ENCODE measurements around the gene MRPS34. TPM values are rescaled to one million over a fixed set of nuclear protein-coding genes. Genes with fewer than 3 reads are reported as not detected.
A peak's percentile ranks its signal among the peaks of the same experiment; 100 is the strongest.

The MRPS34 gene
- total and polyA plus RNA-seq, 10 of the 15 experiments (the other 5 are each of a cell fraction or from before 2014, with no cell fraction given) = 3.6 to 285 (median 147) TPM

GRCh38 chr16:1780677-1781072 is 7.7 kb upstream of the MRPS34 start (continued):
- TF ChIP-seq TCF7 (IDR thresholded peaks at IDR 0.05; ENCODE audit: borderline replicate concordance) = no peak

GRCh38 chr16:1779741-1780676 is 7.1 kb upstream of the MRPS34 start:
- intact Hi-C loops (cut with micrococcal nuclease; ENCODE audit: unreplicated experiment) (no loop called here), in situ Hi-C loops (cut with MboI) (no loop called here)
- H3K27me3 ChIP-seq (replicated peaks in 1 of 2; ENCODE audit: control insufficient read depth in 2 of 2, insufficient read depth in 2 of 2, low read length in 1 of 2) = no peaks in the 10 kb centered on the region
- TF ChIP-seq HDAC2 (IDR thresholded peaks at IDR 0.05) = no peak
- no peak for TF ChIP-seq TCF3 (IDR thresholded peaks at IDR 0.05; ENCODE audit: borderline replicate concordance, insufficient read depth, low read depth, low read length)
- TF ChIP-seq KAT2A (conservative IDR thresholded peaks at IDR 0.05; ENCODE audit: control insufficient read depth, low read depth, low read length) = no peak
- TF ChIP-seq BCL11A (IDR thresholded peaks at IDR 0.05; ENCODE audit: low read depth, low read length) = no peak
- TF ChIP-seq MYB (IDR thresholded peaks at IDR 0.05; ENCODE audit: borderline replicate concordance, low read depth, low read length) = no peak
- no peak for TF ChIP-seq MYC (IDR thresholded peaks at IDR 0.05; ENCODE audit: insufficient read depth, insufficient read length, insufficient replicate concordance, low read length, severe bottlenecking)
- TF ChIP-seq, protein P1, sequence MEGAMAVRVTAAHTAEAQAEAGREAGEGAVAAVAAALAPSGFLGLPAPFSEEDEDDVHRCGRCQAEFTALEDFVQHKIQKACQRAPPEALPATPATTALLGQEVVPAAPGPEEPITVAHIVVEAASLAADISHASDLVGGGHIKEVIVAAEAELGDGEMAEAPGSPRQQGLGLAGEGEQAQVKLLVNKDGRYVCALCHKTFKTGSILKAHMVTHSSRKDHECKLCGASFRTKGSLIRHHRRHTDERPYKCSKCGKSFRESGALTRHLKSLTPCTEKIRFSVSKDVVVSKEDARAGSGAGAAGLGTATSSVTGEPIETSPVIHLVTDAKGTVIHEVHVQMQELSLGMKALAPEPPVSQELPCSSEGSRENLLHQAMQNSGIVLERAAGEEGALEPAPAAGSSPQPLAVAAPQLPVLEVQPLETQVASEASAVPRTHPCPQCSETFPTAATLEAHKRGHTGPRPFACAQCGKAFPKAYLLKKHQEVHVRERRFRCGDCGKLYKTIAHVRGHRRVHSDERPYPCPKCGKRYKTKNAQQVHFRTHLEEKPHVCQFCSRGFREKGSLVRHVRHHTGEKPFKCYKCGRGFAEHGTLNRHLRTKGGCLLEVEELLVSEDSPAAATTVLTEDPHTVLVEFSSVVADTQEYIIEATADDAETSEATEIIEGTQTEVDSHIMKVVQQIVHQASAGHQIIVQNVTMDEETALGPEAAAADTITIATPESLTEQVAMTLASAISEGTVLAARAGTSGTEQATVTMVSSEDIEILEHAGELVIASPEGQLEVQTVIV (IDR thresholded peaks at IDR 0.05; ENCODE audit: borderline replicate concordance, partially characterized antibody) = no peak
- TF ChIP-seq ZNF274 (IDR thresholded peaks at IDR 0.05; ENCODE audit: insufficient read depth, insufficient read length) = no peak
- 0 out of 2 replicates have a peak, but pooled peaks have one; percentile 11 for TF ChIP-seq POLR2AphosphoS2 (IDR thresholded peaks at IDR 0.05; ENCODE audit: low read depth, low read length)
- TF ChIP-seq POLR2A (IDR thresholded peaks at IDR 0.05; ENCODE audit: low read depth, low read length) = peak; percentile 74
- TF ChIP-seq NFIC (IDR thresholded peaks at IDR 0.05; ENCODE audit: low read depth, low read length) = no peak
- no peak for TF ChIP-seq RELA (IDR thresholded peaks at IDR 0.05; ENCODE audit: borderline replicate concordance, partially characterized antibody)
- TF ChIP-seq, protein P2, sequence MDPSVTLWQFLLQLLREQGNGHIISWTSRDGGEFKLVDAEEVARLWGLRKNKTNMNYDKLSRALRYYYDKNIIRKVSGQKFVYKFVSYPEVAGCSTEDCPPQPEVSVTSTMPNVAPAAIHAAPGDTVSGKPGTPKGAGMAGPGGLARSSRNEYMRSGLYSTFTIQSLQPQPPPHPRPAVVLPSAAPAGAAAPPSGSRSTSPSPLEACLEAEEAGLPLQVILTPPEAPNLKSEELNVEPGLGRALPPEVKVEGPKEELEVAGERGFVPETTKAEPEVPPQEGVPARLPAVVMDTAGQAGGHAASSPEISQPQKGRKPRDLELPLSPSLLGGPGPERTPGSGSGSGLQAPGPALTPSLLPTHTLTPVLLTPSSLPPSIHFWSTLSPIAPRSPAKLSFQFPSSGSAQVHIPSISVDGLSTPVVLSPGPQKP (IDR thresholded peaks at IDR 0.05; ENCODE audit: low read depth, low read length) = no peak
- no peak for TF ChIP-seq BMI1 (IDR thresholded peaks at IDR 0.05; ENCODE audit: borderline replicate concordance)
- H4K20me1 ChIP-seq (ENCODE audit: control insufficient read depth, insufficient read depth) = no peaks in the 10 kb centered on the region
- no peak overlapping the region for H3K27ac ChIP-seq (ENCODE audit: control insufficient read depth, insufficient read depth)
- H2AFZ ChIP-seq (ENCODE audit: control insufficient read depth, low read depth, low read length) = no peak overlapping the region
- no peak overlapping the region for H3K4me2 ChIP-seq (ENCODE audit: control insufficient read depth, insufficient read depth)
- no peaks in the 10 kb centered on the region for H3K9me3 ChIP-seq (replicated peaks; ENCODE audit: control insufficient read depth, insufficient read depth, low read length)
- H3K4me3 ChIP-seq = no peak overlapping the region
- ChIA-PET POLR2A (interaction anchor here (0.7 to 1.2 kb wide), 2 partner anchors 74 to 78 kb away, joined by 3 read pairs; partner anchors contain the start of gene MAPK8IP3), CTCF (no interaction called here), RAD21 (ENCODE audit: unreplicated experiment) (interaction anchor here (0.6 kb wide), 1 partner anchor 307 kb away, joined by 3 read pairs; no protein-coding TSS in a partner anchor), SMC1A (ENCODE audit: uncharacterized antibody, unreplicated experiment) (no interaction called here)
- no TSS peak for BruUV-seq (replicated peaks)
- 89% methylated on average over 26 of the region's 27 CpGs for WGBS (ENCODE audit: insufficient coverage, insufficient replicate concordance, low lambda C conversion rate, missing lambda C conversion rate)
- DNase-seq (ENCODE audit: low read depth, low spot score) (no peak), ATAC-seq (no peak), FAIRE-seq (no peak)
- H3K36me3 ChIP-seq (ENCODE audit: control insufficient read depth in 2 of 2, insufficient read depth in 2 of 2, low read length in 1 of 2) = peaks cover 5 to 8% of the 10 kb centered on the region in 2 experiments; a peak in 3 of 4 replicates
- peaks cover 6% of the 10 kb centered on the region; the same call in 1 of the 2 replicates for H3K4me1 ChIP-seq (ENCODE audit: control insufficient read depth, insufficient read depth, low read length)
- no peak overlapping the region for H3K9ac ChIP-seq (ENCODE audit: control insufficient read depth, insufficient read depth, low read length)
- H3K79me2 ChIP-seq (ENCODE audit: control insufficient read depth, insufficient read depth, low read length) = peaks cover 11% of the 10 kb centered on the region

All from GM12878 (cell line).